Natural killer cell (primary cell): Measurements from ENCODE around the gene SMIM5. TPM values are rescaled to one million over a fixed set of nuclear protein-coding genes. Genes with fewer than 3 reads are reported as not detected.

Experiments
- ATAC-seq, 3 donors: fragments of 150-1000 bp in 2 of 3; fragments of 200-7000 bp in 1 of 3; cut with Tn5 transposase; 1 replicate in 1 of 3; 2 replicates in 2 of 3; pipeline ENCODE4 v1.10.0; 2021; ENCODE audit warnings: mild to moderate bottlenecking in 2 of 3, moderate library complexity in 2 of 3
- DNase-seq, 2 donors: peaks; one replicate each; pipeline versions ENCODE4 v3.0.0 to v3.0.0-alpha.2; 2013 to 2021; ENCODE audit warnings: mixed read lengths in 1 of 2
- H3K27ac ChIP-seq: one replicate; pipeline ENCODE4 v1.5.1; 2013; ENCODE audit warnings: mild to moderate bottlenecking, low read length
- H3K27me3 ChIP-seq: one replicate; pipeline ENCODE4 v1.6.1; 2013; ENCODE audit warnings: low read length; ENCODE audit not compliant: control insufficient read depth, insufficient read depth
- H3K36me3 ChIP-seq: one replicate; pipeline ENCODE4 v1.6.1; 2013; ENCODE audit warnings: low read length; ENCODE audit not compliant: control insufficient read depth, insufficient read depth
- H3K4me1 ChIP-seq: one replicate; pipeline ENCODE4 v1.6.1; 2013; ENCODE audit warnings: low read length; ENCODE audit not compliant: control insufficient read depth, insufficient read depth
- H3K4me3 ChIP-seq: one replicate; pipeline ENCODE4 v1.5.1; 2013; ENCODE audit warnings: low read length
- H3K9me3 ChIP-seq: one replicate; pipeline ENCODE4 v1.6.1; 2013; ENCODE audit warnings: low read length; ENCODE audit not compliant: control insufficient read depth, insufficient read depth
- H3K27ac Mint-ChIP-seq, 2 donors: one replicate each; pipeline ENCODE4 v1.8.0; 2022; ENCODE audit warnings: mild to moderate bottlenecking in 2 of 2, mixed read lengths in 2 of 2, moderate library complexity in 1 of 2
- H3K27me3 Mint-ChIP-seq, 2 donors: one replicate each; pipeline ENCODE4 v1.8.0; 2022; ENCODE audit warnings: low read depth in 2 of 2, mixed read lengths in 2 of 2
- H3K36me3 Mint-ChIP-seq: one replicate; pipeline ENCODE4 v1.8.0; 2022; ENCODE audit warnings: mixed read lengths
- H3K4me1 Mint-ChIP-seq, 2 donors: one replicate each; pipeline ENCODE4 v1.8.0; 2022; ENCODE audit warnings: mixed read lengths in 2 of 2
- H3K4me3 Mint-ChIP-seq: one replicate; pipeline ENCODE4 v1.8.0; 2022; ENCODE audit warnings: mild to moderate bottlenecking, moderate library complexity, mixed read lengths
- H3K9me3 Mint-ChIP-seq, 2 donors: one replicate each; pipeline ENCODE4 v1.8.0; 2022; ENCODE audit warnings: mixed read lengths in 2 of 2
- WGBS: methylation state at CpG from one replicate; pipeline ENCODE4 v1.1.7; 2013; ENCODE audit warnings: missing lambda C conversion rate; ENCODE audit not compliant: insufficient coverage; 5-methylcytosine and 5-hydroxymethylcytosine counted together
- intact Hi-C: fragments of 100-400 bp; cut with micrococcal nuclease; formaldehyde crosslinking; loops from one replicate; pipeline ENCODE4 v1.14.2; 2022
- total RNA-seq, 4 donors: library from RNA; stranded (reverse); fragments of 120-200 nt in 1 of 4; gene quantifications; one replicate each; pipeline versions ENCODE4 v1.2.3 to v1.2.4, GENCODE V29; 2013 to 2022
- TF ChIP-seq, protein P1 (sequence below): fragments of 200-600 bp; IDR thresholded peaks from one replicate; pipeline ENCODE4 v1.8.0; 2022; ENCODE audit warnings: antibody characterized with exemption

Gene SMIM5
- total RNA-seq, 3 donors from 2014 or later (not counting 1 experiment from before 2014, with no cell fraction given) = 0.95 to 2.0 (median 1.5) TPM

DNA sequence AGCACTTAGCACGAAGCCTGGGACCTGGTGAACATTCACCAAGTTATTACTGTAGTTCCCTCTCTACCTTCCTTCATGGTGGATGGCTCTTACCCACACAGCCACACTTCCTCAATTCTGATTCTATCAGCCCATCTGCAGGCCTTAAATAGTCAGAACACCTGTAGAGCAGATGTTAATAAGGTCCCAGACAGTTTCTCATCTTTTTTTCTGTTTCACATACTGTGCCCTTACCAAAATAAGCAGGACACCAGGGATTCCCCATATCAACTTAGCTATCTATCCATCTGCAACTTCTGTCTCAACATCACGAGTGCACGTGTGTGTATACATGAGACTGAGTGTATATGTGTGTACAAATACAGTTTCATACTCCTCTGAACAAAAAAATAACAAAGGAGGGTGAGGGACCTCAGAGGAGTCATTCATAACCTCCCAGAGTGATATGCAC lies 30.9 kb downstream of the SMIM5 start:
- ATAC-seq (no peak), DNase-seq (no peak)
- intact Hi-C loops = no loop called here
- Histone ChIP-seq H3K4me3 (no peak overlapping the region), H3K27me3 (no peaks in the 10 kb centered on the region), H3K9me3 (no peaks in the 10 kb centered on the region), H3K4me1 (peaks cover 14% of the 10 kb centered on the region), H3K36me3 (peaks cover 31% of the 10 kb centered on the region), H3K27ac (peak overlapping the region; percentile 31)
- H3K4me1 Mint-ChIP-seq = peaks cover 6 to 7% of the 10 kb centered on the region in 2 donors
- H3K27me3 Mint-ChIP-seq = no peaks in the 10 kb centered on the region
- TF ChIP-seq, protein P1, sequence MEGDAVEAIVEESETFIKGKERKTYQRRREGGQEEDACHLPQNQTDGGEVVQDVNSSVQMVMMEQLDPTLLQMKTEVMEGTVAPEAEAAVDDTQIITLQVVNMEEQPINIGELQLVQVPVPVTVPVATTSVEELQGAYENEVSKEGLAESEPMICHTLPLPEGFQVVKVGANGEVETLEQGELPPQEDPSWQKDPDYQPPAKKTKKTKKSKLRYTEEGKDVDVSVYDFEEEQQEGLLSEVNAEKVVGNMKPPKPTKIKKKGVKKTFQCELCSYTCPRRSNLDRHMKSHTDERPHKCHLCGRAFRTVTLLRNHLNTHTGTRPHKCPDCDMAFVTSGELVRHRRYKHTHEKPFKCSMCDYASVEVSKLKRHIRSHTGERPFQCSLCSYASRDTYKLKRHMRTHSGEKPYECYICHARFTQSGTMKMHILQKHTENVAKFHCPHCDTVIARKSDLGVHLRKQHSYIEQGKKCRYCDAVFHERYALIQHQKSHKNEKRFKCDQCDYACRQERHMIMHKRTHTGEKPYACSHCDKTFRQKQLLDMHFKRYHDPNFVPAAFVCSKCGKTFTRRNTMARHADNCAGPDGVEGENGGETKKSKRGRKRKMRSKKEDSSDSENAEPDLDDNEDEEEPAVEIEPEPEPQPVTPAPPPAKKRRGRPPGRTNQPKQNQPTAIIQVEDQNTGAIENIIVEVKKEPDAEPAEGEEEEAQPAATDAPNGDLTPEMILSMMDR = no peak
- H3K9me3 Mint-ChIP-seq = no peaks in the 10 kb centered on the region
- H3K36me3 Mint-ChIP-seq = no peaks in the 10 kb centered on the region
- 67% methylated on average over 1 of the region's 3 CpGs for WGBS
- H3K4me3 Mint-ChIP-seq = peak overlapping the region; percentile 3
- no peak overlapping the region for H3K27ac Mint-ChIP-seq

DNA sequence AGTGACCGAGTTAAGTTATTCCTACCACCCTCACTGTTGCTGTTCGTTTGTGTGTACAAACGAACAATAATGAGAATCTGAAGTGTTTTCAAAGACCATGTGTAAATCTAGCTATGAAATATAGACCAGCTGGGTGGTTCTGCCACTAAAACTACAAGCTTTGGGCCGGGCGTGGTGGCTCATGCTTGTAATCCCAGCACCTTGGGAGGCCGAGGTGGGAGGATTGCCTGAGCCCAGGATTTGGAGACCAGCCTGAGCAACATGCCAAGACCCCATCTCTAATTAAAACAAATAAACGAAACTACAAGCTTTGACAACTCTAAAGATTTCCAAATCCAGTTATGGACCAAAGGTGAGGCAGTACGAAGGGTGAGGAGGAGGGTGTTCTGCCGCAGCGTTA lies 32.7 kb downstream of the SMIM5 start:
- Histone ChIP-seq H3K4me1 (peaks cover 14% of the 10 kb centered on the region), H3K4me3 (no peak overlapping the region), H3K36me3 (peaks cover 36% of the 10 kb centered on the region), H3K27me3 (no peaks in the 10 kb centered on the region), H3K9me3 (no peaks in the 10 kb centered on the region), H3K27ac (no peak overlapping the region)
- H3K4me3 Mint-ChIP-seq = peak overlapping the region; percentile 62
- no peak overlapping the region for H3K27ac Mint-ChIP-seq
- TF ChIP-seq, protein P1 = no peak
- H3K4me1 Mint-ChIP-seq = peaks cover 7 to 13% of the 10 kb centered on the region in 2 donors
- H3K36me3 Mint-ChIP-seq = no peaks in the 10 kb centered on the region
- H3K9me3 Mint-ChIP-seq = no peaks in the 10 kb centered on the region
- DNase-seq = no peak
- intact Hi-C loops = no loop called here
- WGBS = 93% methylated on average over 9 of the region's 10 CpGs
- ATAC-seq = no peak
- no peaks in the 10 kb centered on the region for H3K27me3 Mint-ChIP-seq

DNA sequence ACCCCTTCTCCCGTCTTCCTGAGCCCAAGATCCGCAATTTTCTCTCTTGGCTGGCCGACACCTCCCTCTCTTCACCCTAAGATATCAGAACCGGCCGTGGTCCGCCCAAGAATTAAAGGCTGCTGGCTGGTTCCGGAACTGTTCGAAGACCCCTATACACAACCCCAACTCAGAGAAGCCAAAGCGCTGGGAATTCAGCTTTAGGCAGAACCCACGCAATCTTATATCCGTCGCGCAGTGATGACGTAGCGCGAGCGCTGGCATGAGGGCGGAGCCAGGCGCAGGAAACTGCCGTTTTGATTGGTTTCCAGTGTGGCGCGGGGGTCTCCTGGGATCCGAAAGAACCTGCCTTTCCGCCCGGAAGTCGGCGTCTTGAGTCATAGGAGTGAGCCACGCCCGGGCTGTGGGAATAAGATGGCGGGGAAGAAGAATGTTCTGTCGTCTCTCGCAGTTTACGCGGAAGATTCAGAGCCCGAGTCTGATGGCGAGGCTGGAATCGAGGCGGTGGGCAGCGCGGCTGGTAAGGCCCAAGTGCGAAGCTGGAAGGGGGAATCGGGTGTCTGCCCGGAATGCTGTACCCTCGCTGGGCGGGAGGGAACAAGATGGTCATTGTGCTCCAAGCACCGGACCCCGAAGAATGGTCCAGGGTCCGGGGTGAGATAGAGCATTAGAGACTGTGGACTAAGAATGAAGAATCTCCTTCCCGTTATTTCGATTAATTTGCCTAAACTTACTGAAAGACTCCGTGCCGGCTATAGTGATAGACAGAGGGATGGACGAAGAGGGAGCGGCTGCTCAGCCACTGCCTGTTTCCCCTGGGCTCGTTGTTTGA lies 33.9 kb downstream of the SMIM5 start, which contains the start of the genes RECQL5 and SAP30BP:
TSS of gene RECQL5 (minus strand) at position 196 of the 832 bp plus-strand sequence. CDS start 597 bp downstream, outside the sequence.
TSS of gene SAP30BP (plus strand) at position 380 of the 832 bp plus-strand sequence. CDS start at position 415, 35 bp downstream.
- Mint-ChIP-seq H3K4me1 (peaks cover 7 to 14% of the 10 kb centered on the region in 2 donors), H3K27me3 (no peaks in the 10 kb centered on the region), H3K27ac (no peak within 1 kb of the TSS), H3K36me3 (no peaks in the 10 kb centered on the region), H3K4me3 (peak within 1 kb of the TSS; percentile 62), H3K9me3 (no peaks in the 10 kb centered on the region)
- Histone ChIP-seq H3K9me3 (no peaks in the 10 kb centered on the region), H3K4me1 (peaks cover 14% of the 10 kb centered on the region), H3K27ac (peak within 1 kb of the TSS; percentile 84), H3K36me3 (peaks cover 39% of the 10 kb centered on the region), H3K27me3 (no peaks in the 10 kb centered on the region), H3K4me3 (peak within 1 kb of the TSS; percentile 81)
- peak; percentile 94 to 100 for DNase-seq
- intact Hi-C loops = no loop called here
- under 1% methylated on average over 55 of the region's 55 CpGs for WGBS
- ATAC-seq = peak; percentile 99 to 100 (median 100)
- TF ChIP-seq, protein P1 = no peak
